K562 (cell line): ENCODE data around the gene RPP25. TPM values are rescaled to one million over a fixed set of nuclear protein-coding genes. Genes with fewer than 3 reads are reported as not detected.

ENCODE experiments used
- ATAC-seq: fragments of 200-7000 bp; cut with Tn5 transposase; 3 replicates; pipeline ENCODE4 v1.9.1; 2020; ENCODE audit warnings: moderate library complexity
- Bru-seq: library from RNA; stranded (reverse); fragments of 400-500 nt; gene quantifications from one replicate; lab custom pipeline; 2021; lab: Mats Ljungman, UMichigan
- BruChase-seq, 2 experiments: library from RNA; stranded (reverse); fragments of 400-500 nt; gene quantifications; one replicate each; lab custom pipeline; 2021; lab: Mats Ljungman, UMichigan
- BruUV-seq: library from RNA; stranded (reverse); fragments of 400-500 nt; replicated peaks from 2 replicates; lab custom pipeline; 2021; lab: Mats Ljungman, UMichigan
- CTCF ChIA-PET: fragments of 300-600 bp; formaldehyde crosslinking; extraction: SDS; loops from one replicate; lab custom pipeline; 2021; ENCODE audit warnings: low intra/inter-chr PET ratio; lab: Yijun Ruan, JAX
- POLR2A ChIA-PET: fragments of 300-600, 350-650 bp; sonication (Branson Sonifier 250); formaldehyde crosslinking; extraction: SDS; loops from one replicate; lab custom pipeline; 2021; ENCODE audit warnings: antibody characterized with exemption, inconsistent platforms; lab: Yijun Ruan, JAX
- DNase-seq, 4 experiments: peaks; one replicate each; pipeline versions ENCODE4 v3.0.0 to v3.0.0-alpha.2; 2011 to 2018; ENCODE audit warnings: low spot score in 3 of 4, mixed read lengths in 3 of 4; ENCODE audit errors: extremely low read depth in 1 of 4
- FAIRE-seq: peaks from 2 replicates; lab custom pipeline; 2011; peaks lifted over from hg19 to GRCh38; lab: Jason Lieb, UNC
- H2AFZ ChIP-seq: 2 replicates; pipeline ENCODE4 v1.6.0; 2011; ENCODE audit warnings: low read depth, low read length, control low read depth, inconsistent platforms
- H3K27ac ChIP-seq: fragments of 200-600 bp; 3 replicates; pipeline ENCODE4 v1.8.0; 2011; ENCODE audit warnings: low read depth, mild to moderate bottlenecking, control low read depth, inconsistent platforms, low read length, moderate library complexity, mixed read lengths; ENCODE audit errors: extremely low read depth
- H3K27me3 ChIP-seq, 2 experiments: fragments of 300-600 bp in 1 of 2; 2 replicates in 1 of 2; 3 replicates in 1 of 2; pipeline versions ENCODE4 v1.6.0 to v1.8.0; 2011; ENCODE audit warnings: inconsistent platforms in 2 of 2, low read length in 2 of 2, mild to moderate bottlenecking in 1 of 2, mixed read lengths in 1 of 2, moderate library complexity in 1 of 2; ENCODE audit not compliant: control insufficient read depth in 2 of 2, insufficient read depth in 2 of 2
- H3K36me3 ChIP-seq: fragments of 300-600 bp; 3 replicates; pipeline ENCODE4 v1.8.0; 2011; ENCODE audit warnings: mild to moderate bottlenecking, low read length, inconsistent platforms; ENCODE audit not compliant: control insufficient read depth, insufficient read depth
- H3K4me1 ChIP-seq, 2 experiments: fragments of 200-600 bp in 1 of 2; replicated peaks in 1 of 2; 2 replicates in 1 of 2; 3 replicates in 1 of 2; pipeline versions ENCODE4 v1.5.1 to v1.8.0; 2011; ENCODE audit warnings: inconsistent platforms in 2 of 2, low read length in 2 of 2, mild to moderate bottlenecking in 1 of 2, mixed read lengths in 1 of 2, moderate library complexity in 1 of 2; ENCODE audit not compliant: control insufficient read depth in 2 of 2, insufficient read depth in 2 of 2
- H3K4me2 ChIP-seq: 2 replicates; pipeline ENCODE4 v1.6.1; 2011; ENCODE audit warnings: low read length, control low read depth, inconsistent platforms, mixed read lengths; ENCODE audit not compliant: insufficient read depth
- H3K4me3 ChIP-seq: fragments of 200-600 bp; sonication (generic), shearing (Covaris generic); 2 replicates; pipeline ENCODE4 v1.5.1; 2016; ENCODE audit warnings: control low read depth, inconsistent platforms
- H3K79me2 ChIP-seq: fragments of 200-600 bp; 3 replicates; pipeline ENCODE4 v1.8.0; 2011; ENCODE audit warnings: low read length, inconsistent platforms; ENCODE audit not compliant: control insufficient read depth, insufficient read depth
- H3K9ac ChIP-seq, 2 experiments: 2 replicates each; pipeline versions ENCODE4 v1.6.0 to v1.6.1; 2011; ENCODE audit warnings: low read depth in 2 of 2, low read length in 2 of 2, control low read depth in 1 of 2, inconsistent platforms in 1 of 2, mild to moderate bottlenecking in 1 of 2, mixed read lengths in 1 of 2; ENCODE audit not compliant: insufficient read depth in 1 of 2
- H3K9me1 ChIP-seq: one replicate; pipeline ENCODE4 v1.6.0; 2011; ENCODE audit warnings: inconsistent platforms, mild to moderate bottlenecking, low read length, moderate library complexity; ENCODE audit not compliant: control insufficient read depth, insufficient read depth
- H3K9me3 ChIP-seq: replicated peaks from 2 replicates; pipeline ENCODE4 v1.5.1; 2011; ENCODE audit warnings: low read depth, low read length, inconsistent platforms; ENCODE audit not compliant: control insufficient read depth, insufficient read depth
- H4K20me1 ChIP-seq: replicated peaks from 2 replicates; pipeline ENCODE4 v1.6.1; 2011; ENCODE audit warnings: low read length, inconsistent platforms, mixed read lengths; ENCODE audit not compliant: control insufficient read depth, insufficient read depth
- GATA2 ChIP-seq: sonication (generic); formaldehyde crosslinking; IDR thresholded peaks from 2 replicates; pipeline ENCODE4 v1.4.0; 2020; ENCODE audit warnings: mild to moderate bottlenecking, missing genetic modification reagents
- HNRNPH1 ChIP-seq: fragments of 200-400 bp; formaldehyde crosslinking; optimal IDR thresholded peaks from 2 replicates; pipeline ENCODE3; 2017; ENCODE audit warnings: low read depth, mild to moderate bottlenecking, low read length, moderate library complexity
- MYC ChIP-seq, 2 experiments: fragments of 250-450 bp in 1 of 2; sonication (Bioruptor Pico) in 1 of 2; IDR thresholded peaks; 2 replicates each; pipeline versions ENCODE4 v1.5.1 to v1.6.1; 2012 to 2021; ENCODE audit warnings: low read depth in 2 of 2, borderline replicate concordance in 1 of 2, improper control_type of control experiment in 1 of 2, low read length in 1 of 2, mild to moderate bottlenecking in 1 of 2, moderate library complexity in 1 of 2
- NCOA4 ChIP-seq: fragments of 450-650 bp; IDR thresholded peaks from 2 replicates; pipeline ENCODE4 v1.6.1; 2018; ENCODE audit warnings: mild to moderate bottlenecking; ENCODE audit not compliant: partially characterized antibody
- YBX1 ChIP-seq: fragments of 450-650 bp; IDR thresholded peaks from 2 replicates; pipeline ENCODE4 v1.7.1; 2016; ENCODE audit warnings: mild to moderate bottlenecking
- ZNF184 ChIP-seq: sonication (generic); formaldehyde crosslinking; IDR thresholded peaks from 2 replicates; pipeline ENCODE4 v1.5.0; 2020; ENCODE audit warnings: missing genetic modification reagents
- ZNF511 ChIP-seq: sonication (generic); formaldehyde crosslinking; IDR thresholded peaks from 2 replicates; pipeline ENCODE4 v1.8.0; 2022; ENCODE audit warnings: mild to moderate bottlenecking, missing genetic modification reagents
- ZNF830 ChIP-seq: fragments of 250-450 bp; sonication (Bioruptor Pico); IDR thresholded peaks from 2 replicates; pipeline ENCODE4 v1.5.0; 2021; ENCODE audit warnings: mild to moderate bottlenecking
- WGBS: fragments of 100-300 bp; shearing (Covaris generic); methylation state at CpG from one replicate; pipeline ENCODE4 v1.1.6; 2016; ENCODE audit warnings: low coverage, mixed read lengths; ENCODE audit not compliant: insufficient coverage; ENCODE audit errors: missing lambda C conversion rate; 5-methylcytosine and 5-hydroxymethylcytosine counted together
- in situ Hi-C: fragments of 300-500 bp; cut with MboI; formaldehyde crosslinking; loops from 4 replicates; pipeline ENCODE4 v1.15.0; 2018; ENCODE audit warnings: inconsistent platforms, mixed read lengths
- intact Hi-C: fragments of 100-400 bp; cut with micrococcal nuclease; formaldehyde crosslinking; loops from 2 replicates; pipeline ENCODE4 v1.14.2; 2022
- long read RNA-seq, 3 experiments: library from polyadenylated mRNA in 2 of 3; library from RNA in 1 of 3; unstranded in 2 of 3; stranded (forward) in 1 of 3; transcript quantifications; one replicate each; pipeline ENCODE4 v2.0.0, GENCODE V29; 2019 to 2022
- polyA minus RNA-seq, 3 experiments: library from RNA; depleted of rRNA, polyadenylated mRNA; stranded (reverse); fragments of >200 nt; gene quantifications; 2 replicates each; pipeline ENCODE4 v1.2.3, GENCODE V29; 2011
- polyA plus RNA-seq, 8 experiments: library from polyadenylated mRNA; depleted of rRNA in 4 of 8; stranded (reverse) in 5 of 8; unstranded in 3 of 8; fragments of >200 nt; fragmentation: Nextera tagmentation in 2 of 8; fragmentation: Illumina TruSeq in 1 of 8; extraction: Ambion mirVana in 2 of 8; extraction: Trizol in 1 of 8; gene quantifications; 2 replicates each; pipeline versions ENCODE4 v1.2.1 to v1.2.3, GENCODE V29; 2011 to 2014; ENCODE audit warnings: inconsistent platforms in 1 of 8, missing spikeins in 1 of 8
- total RNA-seq, 7 experiments: library from RNA; depleted of rRNA in 6 of 7; stranded (reverse); fragments of >200 nt in 6 of 7; fragmentation: Illumina TruSeq in 2 of 7; extraction: Trizol in 2 of 7; gene quantifications; 2 replicates each; pipeline versions ENCODE4 v1.2.1 to v1.2.3, GENCODE V29; 2011 to 2021; ENCODE audit warnings: low replicate concordance in 1 of 7

RPP25 gene
- 1.1 and 3.4 TPM in 2 replicates for total RNA-seq (2011; cell fraction: chromatin; rRNA removed; ENCODE audit: low replicate concordance)
- total RNA-seq (2011; cell fraction: nucleolus; rRNA removed) = 4.1 and 5.0 TPM in 2 replicates
- total RNA-seq (2011; cell fraction: nucleoplasm; rRNA removed) = 2.4 and 3.1 TPM in 2 replicates
- total RNA-seq (2014; rRNA removed) (12.3 and 15.4 TPM in 2 replicates), total RNA-seq (2014; rRNA removed; fragmentation: Illumina TruSeq; extraction: Trizol) (5.4 and 5.6 TPM in 2 replicates), total RNA-seq (2015; rRNA removed; fragmentation: Illumina TruSeq; extraction: Trizol) (4.7 and 4.9 TPM in 2 replicates), total RNA-seq (2021) (11.0 and 12.0 TPM in 2 replicates), polyA plus RNA-seq (2011; rRNA removed) (1.9 and 4.1 TPM in 2 replicates), polyA plus RNA-seq (2014; fragmentation: Illumina TruSeq; extraction: Trizol) (6.0 and 6.2 TPM in 2 replicates), polyA plus RNA-seq (2014; fragmentation: Nextera tagmentation; extraction: Ambion mirVana) (1 to 10 TPM; 1.1 to 1.3 TPM), polyA plus RNA-seq (2014; rRNA removed) (6.9 and 7.5 TPM in 2 replicates), polyA minus RNA-seq (2011; rRNA and poly(A)+ RNA removed) (1.8 and 2.4 TPM in 2 replicates), Bru-seq, nascent RNA (percentile 67 among the genes with signal in this experiment), BruChase-seq, experiment 1, labeled RNA remaining after a 2-hour chase (percentile 55 among the genes with signal in this experiment), BruChase-seq, experiment 2, labeled RNA remaining after a 6-hour chase (percentile 67 among the genes with signal in this experiment)
- polyA plus RNA-seq (2011; cell fraction: cytosol; rRNA removed) = 4.8 and 7.0 TPM in 2 replicates
- 2.3 and 3.2 TPM in 2 replicates for polyA plus RNA-seq (2011; cell fraction: nucleus; rRNA removed)
- polyA plus RNA-seq (2012) = 4.4 and 9.2 TPM in 2 replicates
- 2.7 and 5.1 TPM in 2 replicates for polyA minus RNA-seq (2011; cell fraction: cytosol; rRNA and poly(A)+ RNA removed)
- polyA minus RNA-seq (2011; cell fraction: nucleus; rRNA and poly(A)+ RNA removed) = 2.0 and 4.3 TPM in 2 replicates
- long read RNA-seq, experiment 1, transcript RPP25-201 (1 exons, 3,049 nt) = major isoform, 63 of 63 reads
- long read RNA-seq, experiment 1, partial matches to known transcripts = 0 of 63 reads
- long read RNA-seq, experiment 1, other reads (novel, unspliced or antisense) = 0 of 63 reads
- long read RNA-seq, experiment 2, transcript RPP25-201 (1 exons, 3,049 nt) = major isoform, 49 of 49 reads
- long read RNA-seq, experiment 2, partial matches to known transcripts = 0 of 49 reads
- long read RNA-seq, experiment 2, other reads (novel, unspliced or antisense) = 0 of 49 reads
- long read RNA-seq, experiment 3, transcript RPP25-201 (1 exons, 3,049 nt) = major isoform, 40 of 40 reads
- long read RNA-seq, experiment 3, partial matches to known transcripts = 0 of 40 reads
- long read RNA-seq, experiment 3, other reads (novel, unspliced or antisense) = 0 of 40 reads

- H3K79me2 ChIP-seq = peaks cover 7% of the 10 kb centered on the region; the same call in 1 of the 3 replicates
- H4K20me1 ChIP-seq = peaks cover 29% of the 10 kb centered on the region
- intact Hi-C loops = loop anchor here (10.0 kb wide), 2 partner anchors 248 to 582 kb away; partner anchors contain the start of gene C15orf39
- H3K4me2 ChIP-seq = peak within 1 kb of the TSS; percentile 73
- in situ Hi-C loops = no loop called here
- no TSS peak for BruUV-seq
- peak within 1 kb of the TSS; percentile 68 for H3K27ac ChIP-seq
- POLR2A ChIA-PET = interaction anchor here (0.6 to 1.6 kb wide), 7 partner anchors 8 to 253 kb away, joined by 3 to 5 read pairs (median 3); partner anchors contain the start of gene PPCDC
- H3K36me3 ChIP-seq = no peaks in the 10 kb centered on the region
- ATAC-seq = peak; percentile 91
- no peaks in the 10 kb centered on the region for H3K9me3 ChIP-seq
- WGBS = under 1% methylated on average over 63 of the region's 83 CpGs
- H3K9ac ChIP-seq = peak within 1 kb of the TSS; percentile 66 to 91
- H3K9me1 ChIP-seq = peaks cover 4% of the 10 kb centered on the region
- peaks cover 35 to 62% of the 10 kb centered on the region in 2 experiments for H3K4me1 ChIP-seq
- peaks cover 23 to 33% of the 10 kb centered on the region in 2 experiments for H3K27me3 ChIP-seq
- peak within 1 kb of the TSS; percentile 52 for H3K4me3 ChIP-seq
- peak within 1 kb of the TSS; percentile 93 for H2AFZ ChIP-seq
- CTCF ChIA-PET = interaction anchor here (1.0 kb wide), 1 partner anchor 31 kb away, joined by 3 read pairs; no protein-coding TSS in a partner anchor
- DNase-seq = peak; percentile 85 to 90 (median 88)
- FAIRE-seq = peak; percentile 29
- TF ChIP-seq NCOA4 (no peak), GATA2 (CRISPR knock-in tag) (no peak), ZNF511 (CRISPR knock-in tag) (no peak), HNRNPH1 (no peak), ZNF830 (no peak), YBX1 (no peak), ZNF184 (CRISPR knock-in tag) (no peak), MYC (IDR thresholded peaks at IDR 0.05; ENCODE audit: low read depth, low read length) (no peak), MYC (CRISPR knock-in tag; IDR thresholded peaks at IDR 0.05; ENCODE audit: borderline replicate concordance, low read depth) (no peak)
These were observed at the start of gene RPP25 for GRCh38 chr15:74956648-74957475. TSS of gene RPP25 (minus strand) at chr15:74956772. CDS start at chr15:74956583, 189 bp downstream.
